IPS-20b (cell line): Measurements from ENCODE around the gene PSD.
A peak's percentile ranks its signal among the peaks of the same experiment; 100 is the strongest.

Experiments used
- H3K27ac ChIP-seq: one replicate; pipeline ENCODE4 v1.5.1; 2013; ENCODE audit warnings: low read length
- H3K27me3 ChIP-seq: 2 replicates; pipeline ENCODE4 v1.6.1; 2013; ENCODE audit warnings: mild to moderate bottlenecking, low read length, inconsistent platforms; ENCODE audit not compliant: insufficient read depth
- H3K36me3 ChIP-seq: 2 replicates; pipeline ENCODE4 v1.6.1; 2013; ENCODE audit warnings: low read depth, mild to moderate bottlenecking, inconsistent platforms, low read length, moderate library complexity; ENCODE audit not compliant: insufficient read depth
- H3K4me1 ChIP-seq: 2 replicates; pipeline ENCODE4 v1.6.1; 2013; ENCODE audit warnings: mild to moderate bottlenecking, control low read depth, inconsistent platforms, low read length, moderate library complexity; ENCODE audit not compliant: insufficient read depth
- H3K4me3 ChIP-seq: 2 replicates; pipeline ENCODE4 v1.5.1; 2013; ENCODE audit warnings: mild to moderate bottlenecking, low read length, inconsistent platforms
- H3K9ac ChIP-seq: 2 replicates; pipeline ENCODE4 v1.6.1; 2013; ENCODE audit warnings: low read depth, mild to moderate bottlenecking, inconsistent platforms, low read length, moderate library complexity
- H3K9me3 ChIP-seq: 2 replicates; pipeline ENCODE4 v1.6.1; 2013; ENCODE audit warnings: mild to moderate bottlenecking, low read depth, low read length, inconsistent platforms; ENCODE audit not compliant: insufficient read depth

Gene PSD

GRCh38 chr10:102407425-102408130 lies 11.0 kb downstream of the PSD start:
- no peaks in the 10 kb centered on the region for H3K36me3 ChIP-seq
- H3K27ac ChIP-seq, result no peak overlapping the region
- H3K4me1 ChIP-seq, result no peaks in the 10 kb centered on the region; the same call in 1 of the 2 replicates
- no peak overlapping the region for H3K4me3 ChIP-seq
- no peak overlapping the region for H3K9ac ChIP-seq
- no peaks in the 10 kb centered on the region for H3K9me3 ChIP-seq
- H3K27me3 ChIP-seq, result peaks cover 66% of the 10 kb centered on the region

GRCh38 chr10:102406815-102407214 lies 11.8 kb downstream of the PSD start:
- Histone ChIP-seq H3K9me3 (no peaks in the 10 kb centered on the region), H3K9ac (no peak overlapping the region), H3K27me3 (peaks cover 58% of the 10 kb centered on the region), H3K4me3 (no peak overlapping the region), H3K36me3 (peaks cover under 1% of the 10 kb centered on the region; the same call in 1 of the 2 replicates), H3K4me1 (no peaks in the 10 kb centered on the region; the same call in 1 of the 2 replicates), H3K27ac (no peak overlapping the region)

GRCh38 chr10:102405632-102406031 lies 13.0 kb downstream of the PSD start:
- Histone ChIP-seq H3K9me3 (no peaks in the 10 kb centered on the region), H3K27ac (no peak overlapping the region), H3K36me3 (peaks cover 11% of the 10 kb centered on the region), H3K9ac (no peak overlapping the region), H3K4me3 (no peak overlapping the region), H3K27me3 (peaks cover 46% of the 10 kb centered on the region), H3K4me1 (no peaks in the 10 kb centered on the region; the same call in 1 of the 2 replicates)

GRCh38 chr10:102405108-102405571 lies 13.4 kb downstream of the PSD start:
- no peak overlapping the region for H3K4me3 ChIP-seq
- H3K9ac ChIP-seq, result no peak overlapping the region
- peaks cover 43% of the 10 kb centered on the region for H3K27me3 ChIP-seq
- peaks cover 11% of the 10 kb centered on the region for H3K36me3 ChIP-seq
- H3K27ac ChIP-seq, result no peak overlapping the region
- no peaks in the 10 kb centered on the region; the same call in 1 of the 2 replicates for H3K4me1 ChIP-seq
- no peaks in the 10 kb centered on the region for H3K9me3 ChIP-seq

- Histone ChIP-seq H3K27ac (no peak overlapping the region), H3K4me1 (no peaks in the 10 kb centered on the region; the same call in 1 of the 2 replicates)
Measured at GRCh38 chr10:102404361-102405107, 14.1 kb downstream of the PSD start.

GRCh38 chr10:102403115-102403514 lies 15.5 kb downstream of the PSD start:
- no peak overlapping the region for H3K4me3 ChIP-seq
- peaks cover 30% of the 10 kb centered on the region for H3K27me3 ChIP-seq
- H3K4me1 ChIP-seq, result no peaks in the 10 kb centered on the region
- H3K9me3 ChIP-seq, result no peaks in the 10 kb centered on the region
- H3K27ac ChIP-seq, result no peak overlapping the region
- peaks cover 14% of the 10 kb centered on the region for H3K36me3 ChIP-seq
- no peak overlapping the region for H3K9ac ChIP-seq

More at GRCh38 chr10:102404361-102405107, 14.1 kb downstream of the PSD start:
- H3K4me3 ChIP-seq, result no peak overlapping the region
- H3K9ac ChIP-seq, result no peak overlapping the region
- peaks cover 11% of the 10 kb centered on the region for H3K36me3 ChIP-seq
- H3K9me3 ChIP-seq, result no peaks in the 10 kb centered on the region
- peaks cover 43% of the 10 kb centered on the region for H3K27me3 ChIP-seq

GRCh38 chr10:102402512-102402896 lies 16.1 kb downstream of the PSD start:
- Histone ChIP-seq H3K9me3 (no peaks in the 10 kb centered on the region), H3K27me3 (peaks cover 24% of the 10 kb centered on the region), H3K9ac (no peak overlapping the region), H3K4me1 (no peaks in the 10 kb centered on the region), H3K36me3 (peaks cover 20% of the 10 kb centered on the region), H3K4me3 (no peak overlapping the region), H3K27ac (no peak overlapping the region)

GRCh38 chr10:102401735-102402511 lies 16.7 kb downstream of the PSD start:
- no peak overlapping the region for H3K27ac ChIP-seq
- no peaks in the 10 kb centered on the region for H3K9me3 ChIP-seq
- H3K27me3 ChIP-seq, result peaks cover 18% of the 10 kb centered on the region
- peaks cover 22% of the 10 kb centered on the region for H3K36me3 ChIP-seq
- no peak overlapping the region for H3K4me3 ChIP-seq
- H3K9ac ChIP-seq, result no peak overlapping the region
- no peaks in the 10 kb centered on the region for H3K4me1 ChIP-seq

GRCh38 chr10:102401342-102401654 lies 17.3 kb downstream of the PSD start:
- no peak overlapping the region for H3K27ac ChIP-seq

GRCh38 chr10:102400598-102401341 lies 17.8 kb downstream of the PSD start:
- Histone ChIP-seq H3K27me3 (peaks cover 9% of the 10 kb centered on the region), H3K9ac (no peak overlapping the region), H3K27ac (no peak overlapping the region), H3K9me3 (no peaks in the 10 kb centered on the region), H3K36me3 (peaks cover 22% of the 10 kb centered on the region), H3K4me3 (no peak overlapping the region), H3K4me1 (peaks cover 6% of the 10 kb centered on the region)

More at GRCh38 chr10:102401342-102401654, 17.3 kb downstream of the PSD start:
- no peak overlapping the region for H3K9ac ChIP-seq
- H3K36me3 ChIP-seq, result peaks cover 22% of the 10 kb centered on the region
- H3K4me1 ChIP-seq, result peaks cover 2% of the 10 kb centered on the region
- peaks cover 14% of the 10 kb centered on the region for H3K27me3 ChIP-seq
- no peaks in the 10 kb centered on the region for H3K9me3 ChIP-seq
- no peak overlapping the region for H3K4me3 ChIP-seq

GRCh38 chr10:102400076-102400475 lies 18.5 kb downstream of the PSD start:
- H3K9me3 ChIP-seq, result no peaks in the 10 kb centered on the region
- no peak overlapping the region for H3K27ac ChIP-seq
- peaks cover 6% of the 10 kb centered on the region for H3K4me1 ChIP-seq
- H3K36me3 ChIP-seq, result peaks cover 22% of the 10 kb centered on the region
- no peak overlapping the region for H3K9ac ChIP-seq
- H3K4me3 ChIP-seq, result peak overlapping the region; percentile 68; the same call in 1 of the 2 replicates
- H3K27me3 ChIP-seq, result peaks cover 11% of the 10 kb centered on the region
